ENCODE measurements around the gene DSN1. TPM values are rescaled to one million over a fixed set of nuclear protein-coding genes. Genes with fewer than 3 reads are reported as not detected.
"Not testable (repeated sequence)": the region's sequence is repeated elsewhere in the genome, so short reads cannot be mapped to it uniquely, and the experiment has no call there.

DSN1 gene
- total and polyA plus RNA-seq, 2 experiments from 2014 or later = 19.4 to 26.4 TPM

GRCh38 chr20:36799313-36799712 is 25.8 kb upstream of the DSN1 start:
- H3K27me3 Mint-ChIP-seq (ENCODE audit: insufficient read depth, low read depth, poor library complexity); H3K27ac Mint-ChIP-seq: not testable (repeated sequence)

DNA sequence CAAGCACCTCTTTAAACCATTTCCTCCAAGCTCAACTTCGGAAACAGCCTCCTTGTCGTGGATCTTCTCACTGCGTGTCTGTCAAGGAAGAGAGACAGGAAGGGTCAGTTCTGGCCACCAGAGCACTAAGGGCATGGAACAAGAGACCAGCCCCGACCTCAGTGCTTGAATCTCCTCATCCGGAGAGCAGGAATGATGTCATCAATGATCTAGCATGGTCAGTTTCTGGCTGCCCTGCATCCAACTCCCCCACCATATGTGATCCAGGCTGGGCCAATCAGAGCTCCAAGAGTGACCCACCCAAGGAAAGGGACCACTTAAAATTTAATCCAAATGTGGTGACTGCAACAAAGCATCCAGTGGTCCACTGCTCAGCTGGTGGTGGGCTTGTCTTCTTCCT is 23.3 kb upstream of the DSN1 start:
- H2AFZ ChIP-seq = no peak overlapping the region
- ATAC-seq (no peak), DNase-seq (ENCODE audit: low spot score) (no peak)
- H3K79me2 ChIP-seq (replicated peaks; ENCODE audit: insufficient read depth) = no peaks in the 10 kb centered on the region
- H3K4me3 ChIP-seq = no peak overlapping the region
- no peak overlapping the region for H3K4me2 ChIP-seq
- H3K36me3 Mint-ChIP-seq (ENCODE audit: low read depth) = peaks cover 54% of the 10 kb centered on the region
- H4K20me1 ChIP-seq (replicated peaks; ENCODE audit: insufficient read depth) = no peaks in the 10 kb centered on the region
- no peak overlapping the region for H3K27ac ChIP-seq (ENCODE audit: low read depth)
- no peaks in the 10 kb centered on the region for H3K9me2 ChIP-seq (ENCODE audit: insufficient read depth)
- H3F3A ChIP-seq (replicated peaks; ENCODE audit: low read depth) = no peaks in the 10 kb centered on the region
- no peaks in the 10 kb centered on the region for H3K27me3 ChIP-seq (ENCODE audit: insufficient read depth)
- H3K4me1 ChIP-seq (ENCODE audit: insufficient read depth) = no peaks in the 10 kb centered on the region
- no peaks in the 10 kb centered on the region; the same call in 2 of the 3 replicates for H3K4me1 Mint-ChIP-seq
- H3K4me3 Mint-ChIP-seq = no peak overlapping the region
- H3K9me3 Mint-ChIP-seq = no peaks in the 10 kb centered on the region
- H3K27me3 Mint-ChIP-seq (ENCODE audit: insufficient read depth, low read depth, poor library complexity) = no peaks in the 10 kb centered on the region
- no peak overlapping the region for H3K27ac Mint-ChIP-seq
- H3K36me3 ChIP-seq (ENCODE audit: insufficient read depth) = peaks cover 15% of the 10 kb centered on the region
- no peak for TF ChIP-seq NANOG (IDR thresholded peaks at IDR 0.05; ENCODE audit: borderline replicate concordance)
- no peak for TF ChIP-seq STAT1 (IDR thresholded peaks at IDR 0.05; ENCODE audit: unreplicated experiment)
- TF ChIP-seq, protein P1, sequence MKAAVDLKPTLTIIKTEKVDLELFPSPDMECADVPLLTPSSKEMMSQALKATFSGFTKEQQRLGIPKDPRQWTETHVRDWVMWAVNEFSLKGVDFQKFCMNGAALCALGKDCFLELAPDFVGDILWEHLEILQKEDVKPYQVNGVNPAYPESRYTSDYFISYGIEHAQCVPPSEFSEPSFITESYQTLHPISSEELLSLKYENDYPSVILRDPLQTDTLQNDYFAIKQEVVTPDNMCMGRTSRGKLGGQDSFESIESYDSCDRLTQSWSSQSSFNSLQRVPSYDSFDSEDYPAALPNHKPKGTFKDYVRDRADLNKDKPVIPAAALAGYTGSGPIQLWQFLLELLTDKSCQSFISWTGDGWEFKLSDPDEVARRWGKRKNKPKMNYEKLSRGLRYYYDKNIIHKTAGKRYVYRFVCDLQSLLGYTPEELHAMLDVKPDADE (IDR thresholded peaks at IDR 0.05) = no peak
- no peak for TF ChIP-seq ZNF462 (CRISPR knock-in tag; IDR thresholded peaks at IDR 0.05)
- TF ChIP-seq EZH2phosphoT487 (IDR thresholded peaks at IDR 0.05; ENCODE audit: unreplicated experiment) = no peak
- TF ChIP-seq REST (IDR thresholded peaks at IDR 0.05; ENCODE audit: unreplicated experiment) = no peak
- TF ChIP-seq JUNB (IDR thresholded peaks at IDR 0.05; ENCODE audit: unreplicated experiment) = no peak
- no peak for TF ChIP-seq EZH2 (IDR thresholded peaks at IDR 0.05; ENCODE audit: low read depth, unreplicated experiment)
- TF ChIP-seq CREB1 (CRISPR knock-in tag; IDR thresholded peaks at IDR 0.05; ENCODE audit: low read depth) = no peak
- no peak for TF ChIP-seq POLR2AphosphoS5 (IDR thresholded peaks at IDR 0.05; ENCODE audit: low read depth)
- no peak for TF ChIP-seq ZNF114 (CRISPR knock-in tag; IDR thresholded peaks at IDR 0.05)

More at GRCh38 chr20:36799313-36799712, 25.8 kb upstream of the DSN1 start:
- not testable (repeated sequence) for H3K9me3 Mint-ChIP-seq; H3K4me1 ChIP-seq (ENCODE audit: insufficient read depth); H3K4me3 ChIP-seq; H3K4me3 Mint-ChIP-seq; H3K4me2 ChIP-seq; H3F3A ChIP-seq (replicated peaks; ENCODE audit: low read depth); H2AFZ ChIP-seq; H3K79me2 ChIP-seq (replicated peaks; ENCODE audit: insufficient read depth); H3K27me3 ChIP-seq (ENCODE audit: insufficient read depth); ATAC-seq; H3K27ac ChIP-seq (ENCODE audit: low read depth); H3K9me2 ChIP-seq (ENCODE audit: insufficient read depth); H4K20me1 ChIP-seq (replicated peaks; ENCODE audit: insufficient read depth); DNase-seq (ENCODE audit: low spot score); H3K4me1 Mint-ChIP-seq
- peaks cover 54% of the 10 kb centered on the region for H3K36me3 Mint-ChIP-seq (ENCODE audit: low read depth)
- H3K36me3 ChIP-seq (ENCODE audit: insufficient read depth) = peaks cover 15% of the 10 kb centered on the region
